ENCODE results near the gene CEP250. TPM values are rescaled to one million over a fixed set of nuclear protein-coding genes. Genes with fewer than 3 reads are reported as not detected.
A peak's percentile ranks its signal among the peaks of the same experiment; 100 is the strongest.

The CEP250 gene
- polyA plus RNA-seq, 1 donor (not counting 4 experiments of a cell fraction or from before 2014, with no cell fraction given), result 8.1 TPM

DNA sequence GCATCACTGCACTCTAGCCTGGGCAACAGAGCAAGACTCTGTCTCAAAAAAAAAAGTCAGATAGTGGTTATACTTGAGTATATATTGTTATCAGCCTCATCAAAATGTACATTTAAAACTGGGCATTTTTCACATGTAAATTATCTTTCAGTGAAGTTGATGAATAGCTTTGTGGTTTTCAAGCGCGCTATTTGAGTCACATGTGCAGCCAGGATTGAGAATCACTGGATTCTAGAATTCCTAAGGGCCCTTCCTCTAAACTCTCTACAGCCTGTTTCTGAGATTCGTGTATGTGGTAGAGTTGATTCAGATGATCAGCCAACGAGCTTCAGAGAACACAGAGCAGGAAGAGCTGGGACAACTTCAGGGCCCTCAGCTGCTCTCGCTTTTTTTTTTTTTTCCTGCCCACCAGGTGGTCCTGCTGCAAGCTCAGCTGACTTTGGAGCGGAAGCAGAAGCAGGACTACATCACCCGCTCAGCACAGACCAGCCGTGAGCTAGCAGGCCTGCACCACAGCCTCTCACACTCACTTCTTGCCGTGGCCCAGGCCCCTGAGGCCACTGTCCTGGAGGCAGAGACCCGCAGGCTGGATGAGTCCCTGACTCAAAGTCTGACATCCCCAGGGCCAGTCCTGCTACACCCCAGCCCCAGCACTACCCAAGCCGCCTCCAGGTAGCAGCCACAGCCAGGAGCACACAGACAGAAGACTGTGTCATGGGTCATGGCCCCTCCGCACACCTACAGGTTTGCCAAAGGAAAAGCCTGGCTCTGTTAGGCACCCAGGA is 55.7 kb downstream of the CEP250 start:
- dilution Hi-C loops (cut with MboI; ENCODE audit: extremely low pct_ligation_motif_present, low sequenced_read_pairs), result no loop called here

DNA sequence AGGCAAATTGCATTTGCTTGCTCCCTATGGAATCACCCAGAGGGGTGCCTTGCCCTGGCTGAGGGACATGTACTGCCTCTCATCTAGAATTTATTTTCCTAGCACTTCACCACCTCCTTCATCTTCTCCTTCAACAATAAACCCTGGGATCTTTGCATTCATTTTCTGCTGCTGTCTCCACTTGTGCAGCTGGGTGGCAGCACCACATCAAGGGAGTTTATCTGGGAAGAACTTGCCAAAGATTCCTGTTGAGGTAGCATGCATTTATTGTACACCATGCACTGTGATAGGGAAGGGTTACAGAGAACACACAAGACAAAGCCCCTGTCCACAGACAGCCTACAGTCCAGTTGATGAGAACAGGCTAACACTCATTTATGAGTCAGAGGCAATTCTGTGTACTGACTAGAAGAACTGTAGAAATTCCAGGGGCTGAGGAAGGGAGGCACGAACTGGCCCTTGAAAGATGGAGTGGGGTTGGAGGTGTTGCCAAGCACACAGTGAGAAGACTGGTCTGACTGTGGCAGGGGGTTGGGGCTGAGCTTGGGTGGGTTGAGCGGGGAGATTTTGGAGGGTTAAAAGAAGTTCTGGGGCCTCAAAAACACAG is 56.5 kb downstream of the CEP250 start:
- TF ChIP-seq, protein P1, sequence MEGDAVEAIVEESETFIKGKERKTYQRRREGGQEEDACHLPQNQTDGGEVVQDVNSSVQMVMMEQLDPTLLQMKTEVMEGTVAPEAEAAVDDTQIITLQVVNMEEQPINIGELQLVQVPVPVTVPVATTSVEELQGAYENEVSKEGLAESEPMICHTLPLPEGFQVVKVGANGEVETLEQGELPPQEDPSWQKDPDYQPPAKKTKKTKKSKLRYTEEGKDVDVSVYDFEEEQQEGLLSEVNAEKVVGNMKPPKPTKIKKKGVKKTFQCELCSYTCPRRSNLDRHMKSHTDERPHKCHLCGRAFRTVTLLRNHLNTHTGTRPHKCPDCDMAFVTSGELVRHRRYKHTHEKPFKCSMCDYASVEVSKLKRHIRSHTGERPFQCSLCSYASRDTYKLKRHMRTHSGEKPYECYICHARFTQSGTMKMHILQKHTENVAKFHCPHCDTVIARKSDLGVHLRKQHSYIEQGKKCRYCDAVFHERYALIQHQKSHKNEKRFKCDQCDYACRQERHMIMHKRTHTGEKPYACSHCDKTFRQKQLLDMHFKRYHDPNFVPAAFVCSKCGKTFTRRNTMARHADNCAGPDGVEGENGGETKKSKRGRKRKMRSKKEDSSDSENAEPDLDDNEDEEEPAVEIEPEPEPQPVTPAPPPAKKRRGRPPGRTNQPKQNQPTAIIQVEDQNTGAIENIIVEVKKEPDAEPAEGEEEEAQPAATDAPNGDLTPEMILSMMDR (optimal IDR thresholded peaks at IDR 0.05 in 1 of 3, IDR thresholded peaks at IDR 0.05 in 1 of 3, conservative IDR thresholded peaks at IDR 0.05 in 1 of 3; ENCODE audit: extremely low read depth in 1 of 3, insufficient read depth in 2 of 3, low read length in 3 of 3), result peak; percentile 61 to 74 (median 70)
- no peak for TF ChIP-seq EZH2 (IDR thresholded peaks at IDR 0.05; ENCODE audit: low read length)
- H3K36me3 ChIP-seq (ENCODE audit: control insufficient read depth in 2 of 2, extremely low read depth in 1 of 2, insufficient read depth in 2 of 2, low read length in 2 of 2), result peaks cover 19% of the 10 kb centered on the region in 2 experiments

More for the DNA sequence above, 55.7 kb downstream of the CEP250 start:
- H3K9ac ChIP-seq (ENCODE audit: control insufficient read depth, extremely low read depth, insufficient read depth, low read length), result no peak overlapping the region
- no peak overlapping the region for H3K4me2 ChIP-seq (ENCODE audit: control insufficient read depth, extremely low read depth, insufficient read depth, low read depth, low read length)
- H3K9me1 ChIP-seq (ENCODE audit: control insufficient read depth, extremely low read depth, insufficient read depth, low read length), result no peaks in the 10 kb centered on the region
- TF ChIP-seq, protein P1 (optimal IDR thresholded peaks at IDR 0.05 in 1 of 3, IDR thresholded peaks at IDR 0.05 in 1 of 3, conservative IDR thresholded peaks at IDR 0.05 in 1 of 3; ENCODE audit: extremely low read depth in 1 of 3, insufficient read depth in 2 of 3, low read length in 3 of 3), result no peak
- TF ChIP-seq EZH2 (IDR thresholded peaks at IDR 0.05; ENCODE audit: low read length), result no peak
- H3K27ac ChIP-seq (ENCODE audit: control insufficient read depth, insufficient read depth, low read length), result no peak overlapping the region
- H3K79me2 ChIP-seq (ENCODE audit: control insufficient read depth, insufficient read depth, low read length), result no peaks in the 10 kb centered on the region
- no peak overlapping the region for H2AFZ ChIP-seq (ENCODE audit: control insufficient read depth, low read length)
- no peak for FAIRE-seq
- no peak overlapping the region for H3K4me3 ChIP-seq (ENCODE audit: control insufficient read depth in 2 of 3, extremely low read depth in 1 of 3, insufficient read depth in 2 of 3, low read depth in 1 of 3, low read length in 3 of 3)
- peaks cover 6% of the 10 kb centered on the region for H3K4me1 ChIP-seq (ENCODE audit: control insufficient read depth, extremely low read depth, insufficient read depth, low read length)
- no peaks in the 10 kb centered on the region for H3K9me3 ChIP-seq (ENCODE audit: control insufficient read depth, low read depth, low read length)
- H3K27me3 ChIP-seq (ENCODE audit: control insufficient read depth, extremely low read depth, insufficient read depth, low read length), result no peaks in the 10 kb centered on the region
- DNase-seq (ENCODE audit: low read depth, low spot score), result no peak
- H3K36me3 ChIP-seq (ENCODE audit: control insufficient read depth in 2 of 2, extremely low read depth in 1 of 2, insufficient read depth in 2 of 2, low read length in 2 of 2), result peaks cover 19% of the 10 kb centered on the region in 2 experiments
- no peaks in the 10 kb centered on the region for H4K20me1 ChIP-seq (ENCODE audit: control insufficient read depth, extremely low read depth, insufficient read depth, low read length)

More for the DNA sequence above, 56.5 kb downstream of the CEP250 start:
- H2AFZ ChIP-seq (ENCODE audit: control insufficient read depth, low read length), result no peak overlapping the region
- DNase-seq (ENCODE audit: low read depth, low spot score) (no peak), FAIRE-seq (peak; percentile 9)
- H3K27ac ChIP-seq (ENCODE audit: control insufficient read depth, insufficient read depth, low read length), result no peak overlapping the region
- dilution Hi-C loops (cut with MboI; ENCODE audit: extremely low pct_ligation_motif_present, low sequenced_read_pairs), result no loop called here
- H3K4me2 ChIP-seq (ENCODE audit: control insufficient read depth, extremely low read depth, insufficient read depth, low read depth, low read length), result no peak overlapping the region
- no peak overlapping the region for H3K9ac ChIP-seq (ENCODE audit: control insufficient read depth, extremely low read depth, insufficient read depth, low read length)
- H3K79me2 ChIP-seq (ENCODE audit: control insufficient read depth, insufficient read depth, low read length), result no peaks in the 10 kb centered on the region
- no peaks in the 10 kb centered on the region for H3K27me3 ChIP-seq (ENCODE audit: control insufficient read depth, extremely low read depth, insufficient read depth, low read length)
- H4K20me1 ChIP-seq (ENCODE audit: control insufficient read depth, extremely low read depth, insufficient read depth, low read length), result peaks cover 3% of the 10 kb centered on the region
- H3K4me1 ChIP-seq (ENCODE audit: control insufficient read depth, extremely low read depth, insufficient read depth, low read length), result peaks cover 13% of the 10 kb centered on the region
- H3K4me3 ChIP-seq (ENCODE audit: control insufficient read depth in 2 of 3, extremely low read depth in 1 of 3, insufficient read depth in 2 of 3, low read depth in 1 of 3, low read length in 3 of 3), result no peak overlapping the region
- no peaks in the 10 kb centered on the region for H3K9me3 ChIP-seq (ENCODE audit: control insufficient read depth, low read depth, low read length)
- no peaks in the 10 kb centered on the region for H3K9me1 ChIP-seq (ENCODE audit: control insufficient read depth, extremely low read depth, insufficient read depth, low read length)
